Cortex of kidney (tissue), 1 donor: ENCODE data around the gene ZHX3.
"Not testable (repeated sequence)": the region's sequence is repeated elsewhere in the genome, so short reads cannot be mapped to it uniquely, and the experiment has no call there.

ENCODE experiments used
- DNase-seq: peaks from one replicate; lab custom pipeline; 2025; lab: John Stamatoyannopoulos, UW

ZHX3 gene

DNA sequence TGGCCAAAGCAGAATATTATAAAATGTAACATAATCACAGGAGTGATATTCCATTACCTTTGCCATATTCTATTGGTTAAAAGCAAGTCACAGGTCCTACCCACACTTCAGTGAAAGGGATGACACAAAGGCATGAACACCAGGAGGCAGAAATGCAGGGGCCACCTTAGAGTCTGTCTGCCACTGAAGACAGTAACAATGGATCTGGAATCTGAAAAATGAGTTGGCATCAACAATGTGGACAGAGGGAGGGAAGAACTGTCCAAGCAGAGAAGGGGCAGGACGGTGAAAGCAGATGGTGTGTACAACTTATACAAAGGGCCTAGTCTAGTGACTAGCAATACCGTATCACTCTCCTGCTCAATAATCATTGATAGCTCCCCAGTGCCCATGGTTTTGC lies 16.5 kb upstream of the ZHX3 start:
- no peak for DNase-seq

DNA sequence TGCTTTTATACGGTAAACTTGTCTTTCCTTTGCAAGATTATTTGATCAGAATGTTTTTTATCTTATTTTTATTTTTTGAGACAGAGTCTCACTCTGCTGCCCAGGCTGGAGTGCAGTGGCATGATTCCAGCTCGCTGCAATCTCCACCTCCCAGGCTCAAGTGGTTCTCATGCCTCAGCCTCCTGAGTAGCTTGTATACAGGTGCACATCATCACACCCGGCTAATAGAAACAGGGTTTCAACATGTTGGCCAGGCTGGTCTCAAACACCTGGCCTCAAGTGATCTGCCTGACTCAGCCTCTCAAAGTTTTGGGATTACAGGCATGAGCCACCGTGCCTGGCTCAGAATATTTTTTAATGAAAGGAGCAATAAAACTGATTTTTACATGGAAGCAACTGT lies 14.2 kb upstream of the ZHX3 start:
- DNase-seq: no peak

DNA sequence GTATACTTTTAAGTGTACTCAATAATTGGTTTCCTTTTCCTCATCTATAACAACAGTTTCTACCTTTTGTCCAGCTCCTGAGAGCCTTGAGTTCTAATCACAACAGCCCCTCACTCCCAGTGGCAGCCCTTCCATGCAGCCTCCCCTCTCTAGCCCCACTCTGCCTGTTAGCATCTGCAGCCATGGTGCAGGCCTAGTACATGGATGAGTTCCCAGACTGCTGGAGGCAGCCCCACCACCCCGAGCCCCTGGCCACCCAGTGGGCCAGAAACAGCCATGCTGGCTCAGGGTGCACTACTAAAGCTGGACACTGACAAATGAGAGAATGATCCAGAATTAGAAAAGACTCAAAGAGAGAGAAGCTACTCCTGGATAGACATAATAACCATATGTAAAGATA lies 13.4 kb upstream of the ZHX3 start:
- DNase-seq: no peak

DNA sequence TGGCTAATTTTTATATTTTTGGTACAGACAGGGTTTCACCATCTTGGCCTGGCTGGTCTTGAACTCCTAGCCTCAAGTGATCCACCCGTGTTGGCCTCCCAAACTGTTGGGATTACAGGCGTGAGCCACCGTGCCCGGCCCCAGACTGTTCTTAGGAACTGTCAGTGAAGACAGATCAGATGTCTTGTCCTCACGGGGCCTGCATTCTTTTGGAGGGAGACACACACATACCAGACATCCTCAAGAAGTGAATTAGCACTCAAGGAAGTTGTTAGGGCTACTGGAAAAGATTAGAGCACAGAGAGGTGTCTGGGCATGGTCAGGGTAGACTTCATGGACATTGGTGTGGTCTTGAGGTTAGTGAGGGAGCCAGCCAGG lies 12.8 kb upstream of the ZHX3 start:
- DNase-seq: no peak

DNA sequence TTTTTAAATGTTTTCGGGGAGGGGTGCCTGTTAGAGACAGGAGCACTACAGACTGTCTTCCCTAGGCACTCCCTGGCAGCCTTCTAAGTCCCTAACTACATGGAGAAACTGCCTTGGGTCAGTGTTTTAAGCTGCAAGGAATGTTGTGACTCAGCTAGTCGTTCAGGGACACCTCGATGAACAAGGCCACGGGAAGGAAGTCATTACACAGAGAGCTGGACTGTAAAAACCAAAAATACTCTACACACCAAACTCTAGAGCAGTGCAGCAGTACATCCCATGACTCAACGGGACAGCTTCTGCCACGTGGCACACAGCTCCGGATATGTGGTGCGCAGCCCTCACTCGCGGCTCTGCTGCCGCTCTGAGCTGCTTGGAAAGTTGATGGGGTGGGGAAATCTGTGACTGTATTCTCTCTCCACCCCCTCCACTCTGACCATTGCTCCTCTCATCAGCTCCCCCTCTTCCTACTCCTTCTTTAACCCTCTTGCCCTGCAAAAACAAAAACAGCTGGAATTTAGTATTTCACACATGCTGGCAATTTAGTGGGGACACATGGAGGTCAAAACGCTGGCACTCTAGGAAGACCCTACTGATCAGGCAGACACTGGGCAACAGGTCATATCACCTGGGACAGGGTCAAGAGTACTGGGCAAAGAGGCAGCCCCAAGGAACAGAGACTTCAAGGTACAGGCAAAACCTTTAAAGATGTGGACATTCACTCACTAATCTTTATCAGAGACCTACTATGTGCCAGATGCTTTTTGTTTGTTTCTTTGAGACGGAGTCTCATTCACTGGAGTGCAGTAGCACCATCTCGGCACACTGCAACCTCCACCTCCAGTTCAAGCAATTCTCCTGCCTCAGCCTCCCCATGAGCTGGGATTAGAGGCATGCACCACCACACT lies 12.2 kb upstream of the ZHX3 start:
- no peak for DNase-seq

DNA sequence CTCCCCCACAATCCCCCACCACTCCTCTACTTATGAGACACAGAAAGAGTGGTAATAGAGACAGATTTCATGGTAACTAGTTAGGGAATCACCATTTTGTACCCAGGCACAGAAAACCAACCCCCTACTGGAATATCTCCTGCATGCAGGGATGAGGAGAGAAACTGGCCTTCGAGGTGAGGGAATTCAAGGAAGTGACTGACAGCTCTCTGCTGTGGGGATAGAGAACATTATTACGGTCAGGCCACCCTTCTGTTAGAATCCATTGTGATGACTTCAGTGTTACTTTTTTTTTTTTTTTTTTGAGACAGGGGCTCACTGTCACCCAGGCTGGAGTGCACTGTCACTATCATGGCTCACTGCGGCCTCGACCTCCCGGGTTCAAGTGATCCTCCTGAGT lies 9.6 kb upstream of the ZHX3 start:
- DNase-seq: no peak

DNA sequence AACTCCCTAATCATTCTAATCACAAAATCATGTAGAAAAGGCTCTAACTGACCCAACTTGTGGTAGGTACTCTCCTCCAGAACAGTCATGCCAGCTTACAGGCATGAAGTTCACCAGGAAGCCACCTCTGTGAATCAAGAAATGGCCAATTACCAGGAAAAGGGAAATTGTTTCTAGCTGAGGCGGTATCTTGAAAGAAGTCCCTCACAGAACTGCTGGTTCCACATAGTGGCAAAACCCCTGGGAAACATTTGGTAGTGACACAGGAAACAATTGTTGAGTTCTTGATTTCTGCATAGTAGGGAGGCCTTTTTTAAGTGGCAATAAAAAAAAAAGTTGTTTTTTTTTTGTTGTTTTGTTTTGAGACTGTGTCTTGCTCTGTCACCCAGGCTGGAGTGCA lies 3.4 kb upstream of the ZHX3 start:
- DNase-seq: no peak

DNA sequence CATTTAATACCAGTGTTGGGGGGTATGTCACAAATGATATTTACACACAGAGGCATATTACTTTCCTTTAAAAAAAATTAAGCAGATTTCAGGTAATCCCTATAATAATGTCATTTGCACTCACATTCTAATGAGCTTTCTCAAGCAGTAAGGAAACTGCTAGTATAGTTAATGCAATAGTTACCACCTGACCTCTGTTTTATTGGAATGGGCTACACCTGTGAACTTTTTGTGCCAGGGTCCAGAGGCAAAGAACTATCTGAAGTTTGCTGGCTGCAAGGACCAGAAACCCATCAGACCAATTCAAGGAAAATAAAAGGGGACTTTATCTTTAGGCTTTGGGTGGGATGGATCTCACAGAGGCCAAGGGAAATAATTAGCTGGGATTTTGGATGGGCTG lies 2.9 kb upstream of the ZHX3 start:
- no peak for DNase-seq

DNA sequence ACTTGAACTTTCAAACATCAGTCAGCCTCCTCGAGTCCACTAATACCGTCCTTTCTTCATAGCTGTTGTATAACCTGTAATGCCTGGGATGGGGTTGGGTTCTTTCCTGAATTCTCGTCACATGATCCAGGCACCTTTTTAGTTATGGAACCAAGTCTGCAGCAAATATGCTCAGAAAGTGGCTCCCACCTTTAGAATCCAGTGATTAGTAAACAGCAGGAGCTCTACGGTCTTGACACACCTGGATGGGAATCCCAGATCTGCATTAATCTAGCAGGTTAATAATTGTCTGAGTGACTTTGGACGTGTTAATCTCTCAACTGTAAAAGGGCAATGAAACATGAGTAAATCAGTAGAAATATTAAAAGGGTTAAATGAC lies 729 bp upstream of the ZHX3 start:
- DNase-seq: no peak

DNA sequence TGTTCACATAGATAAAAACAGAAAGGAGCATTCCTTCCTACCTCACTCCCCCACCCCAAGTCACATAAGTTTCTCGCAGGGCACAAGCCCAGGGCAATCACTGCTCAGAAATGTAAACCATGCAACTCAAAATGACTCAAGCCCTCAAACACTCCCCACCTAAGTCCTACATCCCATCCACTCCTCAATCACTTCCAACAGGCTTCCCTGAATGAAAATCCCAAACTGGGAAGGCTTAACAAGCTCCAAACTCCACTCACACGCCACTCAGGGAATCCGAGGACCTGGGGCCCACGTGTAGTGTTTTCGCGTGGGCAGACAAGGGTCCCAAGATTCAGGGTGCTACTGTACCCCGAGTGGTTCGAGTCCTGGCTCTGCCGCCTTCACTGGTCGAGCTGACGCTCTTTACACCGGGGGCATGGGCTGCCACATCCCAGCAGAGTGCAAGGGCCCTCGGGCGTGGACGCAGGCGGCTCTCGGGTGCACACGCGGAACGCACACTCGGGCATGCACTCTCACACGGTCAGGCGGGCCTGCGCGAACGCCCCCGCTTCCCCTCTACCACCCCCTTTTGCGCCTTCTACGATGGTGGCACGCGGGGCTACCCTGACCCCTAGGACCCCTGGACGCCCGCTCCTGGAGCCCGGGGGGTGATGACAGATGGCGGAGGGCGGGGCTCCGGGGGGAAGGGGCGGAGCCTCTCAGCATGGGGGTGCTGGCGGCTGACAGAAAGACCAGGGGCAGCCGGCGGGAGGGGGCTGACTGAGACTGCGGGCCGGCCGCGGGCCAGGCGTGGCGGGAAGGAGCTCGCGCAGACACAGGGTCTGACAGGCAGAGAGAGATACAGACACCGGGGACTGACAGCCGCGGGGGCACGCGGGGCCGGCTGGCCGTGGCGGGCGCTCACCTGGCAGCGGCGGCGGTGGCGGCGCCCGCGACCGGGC lies 657 bp downstream of the ZHX3 start:
- no peak for DNase-seq

DNA sequence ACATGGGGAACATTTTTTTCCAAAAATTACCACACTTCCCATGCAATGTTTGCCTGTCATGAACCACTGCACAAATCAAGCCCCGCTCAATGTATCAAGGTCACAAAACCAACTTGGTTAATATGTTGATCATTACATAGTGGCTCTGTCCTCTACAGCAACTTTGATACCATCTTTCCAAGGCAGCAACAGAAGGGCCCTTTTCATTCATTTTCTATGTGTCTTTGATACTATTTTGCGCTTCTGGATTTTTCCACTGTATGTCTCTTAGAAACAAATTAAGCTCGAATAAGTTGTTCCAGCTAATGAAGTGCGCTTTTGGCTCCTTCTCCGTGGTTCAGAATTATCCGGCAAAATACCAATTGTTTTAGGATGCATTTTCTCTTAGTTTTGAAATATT lies 1.5 kb downstream of the ZHX3 start:
- DNase-seq: no peak

DNA sequence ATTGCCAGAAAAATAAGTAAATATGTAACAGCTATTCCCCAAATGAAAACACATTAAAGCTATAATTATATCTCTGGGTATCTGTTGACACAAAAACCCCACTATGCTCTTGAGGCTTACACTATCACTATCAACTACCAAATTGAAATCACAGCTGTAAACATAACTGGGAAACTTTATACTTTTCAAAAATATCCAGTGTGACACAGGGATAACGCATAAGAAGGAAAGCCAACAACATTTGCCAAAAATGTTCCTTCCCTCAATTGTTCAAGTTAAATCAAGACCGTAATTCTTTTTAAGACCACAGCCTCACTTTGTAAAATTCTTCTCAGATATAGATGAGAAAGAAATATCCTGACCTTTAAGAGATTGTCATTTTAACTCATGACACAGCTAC lies 3.1 kb downstream of the ZHX3 start:
- DNase-seq: no peak

DNA sequence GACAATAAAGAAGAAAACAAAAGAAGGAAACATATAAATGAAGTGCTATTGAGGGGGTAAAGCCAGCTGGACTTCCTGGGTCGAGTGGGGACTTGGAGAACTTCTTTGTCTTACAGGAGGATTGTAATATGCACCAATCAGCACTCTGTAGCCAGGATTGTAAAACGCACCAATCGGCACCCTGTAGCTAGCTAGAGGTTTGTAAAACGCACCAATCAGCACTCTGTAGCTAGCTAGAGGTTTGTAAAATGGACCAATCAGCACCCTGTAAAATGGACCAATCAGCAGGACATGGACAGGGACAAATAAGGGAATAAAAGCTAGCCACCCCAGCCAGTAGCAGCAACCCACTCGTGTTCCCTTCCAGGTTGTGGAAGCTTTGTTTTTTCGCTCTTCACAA lies 5.5 kb downstream of the ZHX3 start:
- DNase-seq: not testable (repeated sequence)

DNA sequence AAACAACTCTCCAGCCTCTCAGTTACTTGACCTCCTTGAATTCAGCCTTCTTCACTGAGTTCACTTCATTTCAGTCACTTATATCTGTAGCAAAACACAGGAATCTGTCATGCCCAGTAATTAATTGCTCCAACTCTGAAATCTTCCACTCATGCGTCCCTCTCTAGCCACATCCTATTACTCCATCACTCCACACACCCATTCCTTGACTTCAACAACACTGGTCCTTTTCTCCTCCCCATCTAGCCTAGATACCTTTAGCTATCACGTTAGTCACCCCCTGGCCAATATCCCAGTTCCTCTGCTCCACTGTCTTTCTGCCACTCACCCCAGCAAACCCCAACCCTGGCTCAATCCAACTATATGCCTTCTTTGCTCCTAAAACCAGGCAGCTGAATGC lies 7.7 kb downstream of the ZHX3 start:
- no peak for DNase-seq

DNA sequence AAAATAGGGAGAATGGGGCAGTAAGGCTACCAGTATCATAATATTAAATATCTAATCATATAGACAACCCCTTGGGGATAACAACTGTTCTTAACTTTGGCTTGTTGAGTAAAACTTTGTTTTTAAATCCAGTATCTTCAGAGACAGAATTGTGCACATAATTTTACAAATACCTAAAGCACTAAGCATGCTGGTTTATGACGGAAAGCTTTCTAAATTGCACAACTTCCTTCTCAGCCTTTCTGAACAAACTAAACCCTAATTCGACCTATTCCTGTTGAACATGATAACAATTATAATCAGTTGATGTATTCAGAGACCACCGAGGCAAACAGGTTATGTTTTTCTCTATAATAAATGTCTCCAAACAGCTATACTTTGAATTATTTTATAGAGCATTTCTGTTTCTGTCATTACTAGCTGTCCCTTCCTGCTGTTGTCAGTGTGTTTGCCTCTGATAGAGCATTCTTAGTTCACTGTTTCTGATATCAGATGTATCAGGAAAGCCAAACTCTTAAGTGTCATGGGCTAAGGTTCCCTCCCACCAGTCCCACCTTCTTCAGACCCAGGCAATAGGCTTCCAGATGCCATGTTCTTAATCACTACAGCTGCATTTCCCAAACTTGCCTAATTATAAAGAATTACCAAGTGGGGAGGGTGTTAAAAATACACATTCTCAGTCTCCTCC lies 8.7 kb downstream of the ZHX3 start:
- DNase-seq: no peak

DNA sequence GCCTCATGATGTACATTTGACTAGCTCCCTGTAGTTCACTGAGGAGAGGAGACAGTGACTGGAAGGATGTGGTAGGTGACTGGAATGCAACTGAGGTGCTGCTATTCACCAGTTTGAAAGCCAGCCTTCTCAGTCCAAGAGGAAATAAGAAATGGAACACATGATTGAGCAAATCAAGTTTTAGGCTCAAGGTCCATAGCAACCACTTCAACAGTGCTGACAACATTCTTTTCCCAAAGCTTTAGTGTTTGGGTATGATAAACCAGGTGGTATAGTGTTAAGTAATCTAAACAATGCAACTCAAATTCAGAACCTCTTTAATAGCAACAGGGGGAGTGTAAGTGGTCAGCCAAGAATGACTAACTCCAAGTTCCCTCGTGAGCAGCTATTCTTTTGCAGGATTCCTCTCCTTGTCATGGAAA lies 9.2 kb downstream of the ZHX3 start:
- DNase-seq: no peak

DNA sequence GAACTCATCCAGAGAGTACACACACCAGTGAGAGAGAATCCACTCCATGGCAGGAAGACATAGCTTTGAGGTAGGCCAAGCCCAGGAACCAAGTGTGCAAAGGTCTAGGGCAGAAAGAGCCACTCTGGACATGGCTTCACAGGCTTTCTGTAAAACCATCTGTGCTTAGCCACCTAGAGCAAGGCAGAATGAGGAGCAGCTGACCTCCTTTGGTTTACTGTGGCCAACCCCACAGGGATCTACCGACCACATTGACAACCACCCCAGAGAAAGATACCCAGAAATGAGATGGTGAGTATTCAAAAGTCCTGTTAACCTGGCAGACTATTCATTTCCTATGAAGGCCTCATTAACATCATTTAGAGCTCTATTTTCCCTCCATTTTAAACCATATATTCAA lies 10.5 kb downstream of the ZHX3 start:
- DNase-seq: no peak

DNA sequence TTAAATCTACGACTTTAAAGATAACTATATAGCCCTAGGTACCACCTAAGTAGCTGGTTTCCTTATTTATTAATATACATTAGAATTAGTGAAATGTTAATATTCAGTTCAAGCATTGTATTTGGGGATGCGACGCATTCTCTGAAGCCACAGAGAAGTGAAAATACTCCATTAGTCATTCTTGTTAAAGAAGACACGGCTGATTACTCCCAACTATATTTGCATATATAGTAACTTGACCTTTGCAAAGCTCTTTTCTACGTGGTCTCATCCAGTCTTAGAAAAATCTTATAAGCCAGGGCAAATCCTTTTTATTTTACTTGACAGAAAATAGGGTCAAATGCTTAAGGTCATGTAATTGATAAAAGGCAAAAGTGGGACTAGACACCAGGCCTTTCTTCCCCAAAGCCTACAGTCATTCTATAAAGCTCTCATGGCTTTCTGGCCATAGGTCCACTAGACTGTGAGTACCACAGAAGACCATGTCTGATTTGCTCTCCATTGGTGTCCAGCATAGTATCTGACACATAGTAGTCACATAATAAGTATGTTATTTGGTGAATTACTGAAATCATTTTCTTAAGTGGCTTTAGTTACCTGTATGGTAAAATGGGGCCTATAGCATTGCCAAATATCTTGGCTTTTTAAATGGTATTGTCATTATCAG lies 11.3 kb downstream of the ZHX3 start:
- DNase-seq: no peak

DNA sequence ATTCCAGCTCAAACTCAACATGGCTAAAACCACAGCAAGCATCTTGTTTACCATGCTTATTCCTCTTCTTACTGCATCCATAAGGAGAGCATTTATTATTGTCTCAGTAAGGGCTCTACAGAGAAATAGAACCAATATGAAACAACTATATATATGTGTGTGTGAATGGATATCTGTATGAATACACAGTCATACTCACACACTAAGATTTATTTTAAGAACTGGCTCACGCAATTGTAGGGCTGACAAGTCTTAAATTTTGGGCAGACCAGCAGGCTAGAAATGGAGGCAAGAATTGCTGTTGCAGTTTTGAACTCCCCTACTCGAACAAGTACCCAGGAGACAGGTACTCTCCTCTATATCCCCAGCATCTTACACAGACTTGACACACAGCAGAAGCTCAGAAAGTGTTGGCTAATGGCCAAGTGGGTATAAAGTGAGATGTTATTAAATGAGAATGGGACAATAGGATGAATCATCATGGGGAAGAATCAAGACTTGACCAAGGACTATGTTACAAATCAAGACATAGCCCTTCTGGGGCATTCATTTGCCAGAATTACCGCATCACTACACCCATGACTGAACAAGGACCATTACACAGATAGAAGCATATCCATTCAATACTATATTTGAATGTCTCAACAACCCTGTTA lies 13.0 kb downstream of the ZHX3 start:
- no peak for DNase-seq

DNA sequence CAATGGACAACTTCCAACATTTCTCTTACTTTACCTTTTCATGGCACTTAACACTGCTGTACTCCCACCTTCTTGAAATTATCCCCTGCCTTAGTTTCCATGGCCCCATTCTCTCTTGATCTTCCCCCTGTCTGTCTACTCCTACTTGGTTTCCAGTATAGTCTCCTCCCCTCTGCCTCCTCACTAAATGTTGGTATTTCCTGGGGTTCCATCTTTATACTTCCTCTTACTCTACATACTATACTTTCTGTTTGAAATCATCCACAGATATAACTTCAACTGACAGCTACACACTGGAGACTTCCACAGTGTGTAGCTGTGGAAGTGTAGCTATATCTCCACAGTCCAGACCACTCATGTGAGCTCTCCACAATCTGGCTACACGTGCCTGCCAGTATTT lies 13.5 kb downstream of the ZHX3 start:
- DNase-seq: no peak

DNA sequence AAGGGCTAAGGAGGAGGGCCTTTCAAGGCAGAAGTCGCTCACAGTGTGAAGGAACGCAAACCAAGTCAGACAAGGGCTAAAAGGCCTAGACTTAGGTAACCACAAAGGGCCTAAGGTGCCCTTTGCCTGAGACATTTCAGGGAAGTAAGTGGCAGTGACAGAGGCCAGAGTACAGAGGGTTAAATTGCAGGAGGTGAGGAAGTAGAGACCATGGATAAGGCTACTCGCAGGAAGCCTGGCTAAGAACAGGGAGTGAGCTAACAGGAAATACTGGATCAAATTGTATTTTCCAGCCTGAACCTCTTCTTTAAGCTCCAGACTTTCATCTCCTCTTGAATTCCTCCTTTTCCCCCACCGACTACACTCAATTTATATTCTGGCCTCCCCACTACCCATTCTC lies 16.6 kb downstream of the ZHX3 start:
- DNase-seq: no peak

DNA sequence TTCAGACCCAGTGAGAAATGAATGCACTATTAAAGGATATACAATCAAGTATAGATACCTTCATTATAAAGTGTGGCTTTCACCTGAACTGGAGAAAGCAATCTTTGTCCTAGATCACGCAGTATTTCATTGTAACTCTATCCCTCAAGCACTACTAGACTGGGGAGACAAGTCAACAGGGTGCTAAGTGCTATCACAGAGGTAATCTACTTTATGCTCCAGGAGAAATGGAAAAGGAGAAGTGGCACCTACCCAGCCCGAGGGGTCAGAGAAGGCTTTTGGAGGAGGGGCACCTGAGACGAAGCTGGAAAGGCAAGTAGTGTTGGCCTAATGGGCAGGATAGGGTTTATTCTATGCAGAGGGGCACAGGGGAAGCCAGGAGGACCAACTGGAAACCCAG lies 17.1 kb downstream of the ZHX3 start:
- DNase-seq: no peak
